ENCODE measurements around the gene CLEC3B.

GRCh38 chr3:45033791-45034190 lies 7.7 kb downstream of the CLEC3B start:
- no peak for TF ChIP-seq POLR2AphosphoS5 (IDR thresholded peaks at IDR 0.05; ENCODE audit: borderline replicate concordance, low read depth, low read length)
- no peak for TF ChIP-seq EZH2 (IDR thresholded peaks at IDR 0.05)

All from SK-N-MC (cell line).